ENCODE results near the gene MDP1. TPM values are rescaled to one million over a fixed set of nuclear protein-coding genes. Genes with fewer than 3 reads are reported as not detected.

MDP1 gene
- total RNA-seq, 1 experiment from 2014 or later: 18.8 TPM

GRCh38 chr14:24184104-24184970, 31.5 kb downstream of the MDP1 start:
- Histone ChIP-seq H3K4ac (ENCODE audit: low read depth, low read length) (no peak overlapping the region), H2BK15ac (ENCODE audit: low read depth, low read length) (no peak overlapping the region), H3K9ac (ENCODE audit: extremely low read depth, insufficient read length, low read length) (no peak overlapping the region), H2BK120ac (ENCODE audit: low read depth, low read length, poor library complexity, severe bottlenecking) (no peak overlapping the region), H3K79me2 (ENCODE audit: insufficient read depth, low read length) (no peaks in the 10 kb centered on the region), H2AK5ac (ENCODE audit: insufficient read length, low read length) (no peak overlapping the region), H2BK5ac (ENCODE audit: insufficient read length, low read length) (no peak overlapping the region), H4K91ac (ENCODE audit: insufficient read length, low read depth, low read length) (no peak overlapping the region), H4K5ac (ENCODE audit: insufficient read length, low read depth, low read length) (no peak overlapping the region), H3K18ac (ENCODE audit: insufficient read length, low read depth, low read length) (no peak overlapping the region), H4K8ac (replicated peaks; ENCODE audit: insufficient read length, low read depth, low read length) (no peak overlapping the region), H3K56ac (ENCODE audit: insufficient read length, low read depth, low read length) (no peak overlapping the region), H3K9me3 (ENCODE audit: control insufficient read depth, low read depth, low read length) (no peaks in the 10 kb centered on the region), H3K27me3 (ENCODE audit: insufficient read depth, low read length) (no peaks in the 10 kb centered on the region), H2BK20ac (ENCODE audit: low read depth, low read length, poor library complexity, severe bottlenecking) (no peak overlapping the region), H3K79me1 (ENCODE audit: insufficient read depth, low read depth, low read length, poor library complexity, severe bottlenecking) (peaks cover 4% of the 10 kb centered on the region), H3T11ph (ENCODE audit: low read length) (no peak overlapping the region), H3K23me2 (ENCODE audit: insufficient read length, low read depth, low read length, poor library complexity, severe bottlenecking) (no peaks in the 10 kb centered on the region), H2AFZ (ENCODE audit: low read length) (no peak overlapping the region), H2BK12ac (ENCODE audit: insufficient read length, low read depth, low read length) (no peak overlapping the region), H3K27ac (ENCODE audit: insufficient read length, low read depth, low read length) (no peak overlapping the region), H3K23ac (ENCODE audit: insufficient read length, low read depth, low read length) (no peak overlapping the region), H3K4me2 (ENCODE audit: insufficient read depth, insufficient read length, low read length) (no peak overlapping the region), H4K20me1 (ENCODE audit: control insufficient read depth, insufficient read depth, insufficient read length) (no peaks in the 10 kb centered on the region), H3K14ac (ENCODE audit: insufficient read depth, low read length) (no peak overlapping the region), H3K4me1 (ENCODE audit: insufficient read depth, low read length) (no peaks in the 10 kb centered on the region; the same call in 1 of the 2 replicates)
- no peak for DNase-seq
- H3K27me3 Mint-ChIP-seq (ENCODE audit: low read depth): no peaks in the 10 kb centered on the region; the same call in 1 of the 2 replicates
- H3K9me3 Mint-ChIP-seq: no peaks in the 10 kb centered on the region
- no peak overlapping the region for H3K27ac Mint-ChIP-seq
- peaks cover 10 to 13% of the 10 kb centered on the region in 2 experiments for H3K4me1 Mint-ChIP-seq
- TF ChIP-seq CTCF (conservative IDR thresholded peaks at IDR 0.05): no peak
- no peak overlapping the region for H3K4me3 Mint-ChIP-seq
- WGBS (ENCODE audit: extremely low coverage, insufficient read length, low lambda C conversion rate): no CpG with 5 or more reads among the region's 19 CpGs
- H3K36me3 Mint-ChIP-seq (ENCODE audit: insufficient read depth in 1 of 3, low read depth in 3 of 3): peaks cover 39 to 89% (median 70%) of the 10 kb centered on the region in 3 experiments
